H1 (cell line): ENCODE results near the gene AZGP1. TPM values are rescaled to one million over a fixed set of nuclear protein-coding genes. Genes with fewer than 3 reads are reported as not detected.
A peak's percentile ranks its signal among the peaks of the same experiment; 100 is the strongest.

ENCODE experiments used
- CHD7 ChIP-seq: fragments of 300-600 bp; sonication (generic); IDR thresholded peaks from 2 replicates; pipeline ENCODE4 v1.7.1; 2012; ENCODE audit warnings: low read length, moderate library complexity, mild to moderate bottlenecking, inconsistent platforms; ENCODE audit not compliant: insufficient replicate concordance
- GABPA ChIP-seq: IDR thresholded peaks from 2 replicates; pipeline ENCODE4 v1.6.1; 2011; ENCODE audit warnings: mild to moderate bottlenecking, low read length, moderate library complexity, borderline replicate concordance; ENCODE audit not compliant: insufficient read depth
- TAF7 ChIP-seq: optimal IDR thresholded peaks from 2 replicates; pipeline ENCODE3; 2011; ENCODE audit warnings: low read depth, mild to moderate bottlenecking, inconsistent platforms, low read length, moderate library complexity, borderline replicate concordance
- TEAD4 ChIP-seq: IDR thresholded peaks from 2 replicates; pipeline ENCODE4 v1.6.1; 2012; ENCODE audit warnings: low read depth, low read length, inconsistent platforms, mixed read lengths
- polyA plus RNA-seq, 7 experiments: library from polyadenylated mRNA; depleted of rRNA in 3 of 7; stranded (reverse) in 5 of 7; unstranded in 2 of 7; fragments of >200 nt in 5 of 7; fragments of 200-250 nt in 2 of 7; gene quantifications; 1 replicate in 5 of 7; 2 replicates in 1 of 7; 4 replicates in 1 of 7; pipeline versions ENCODE4 v1.2.1 to v1.2.3, GENCODE V29; 2011 to 2013; ENCODE audit warnings: missing spikeins in 2 of 7, mixed read lengths in 2 of 7
- total RNA-seq: library from RNA; stranded (reverse); fragmentation: NEBNext Ultra II Directional; extraction: Animal tissue kit (Norgen Biotek cat#: 25700); gene quantifications from 2 replicates; pipeline ENCODE4 v1.2.1, GENCODE V29; 2021

AZGP1 gene
- total and polyA plus RNA-seq, 2 of the 8 experiments (the other 6 are each of a cell fraction or from before 2014, with no cell fraction given): 0.52 to 0.68 TPM

- TF ChIP-seq GABPA: peak; percentile 74; the same call in 1 of the 2 replicates
- no peak for TF ChIP-seq CHD7
- TF ChIP-seq TEAD4: no peak
- TF ChIP-seq TAF7: peak; percentile 92
- TF ChIP-seq, all 59 proteins: peak for 20
These were observed 21.8 kb upstream of the AZGP1 start (continued) for GRCh38 chr7:99997545-99998137.
